IMR-90 (cell line): ENCODE data around the gene TMEM126B. TPM values are rescaled to one million over a fixed set of nuclear protein-coding genes. Genes with fewer than 3 reads are reported as not detected.
A peak's percentile ranks its signal among the peaks of the same experiment; 100 is the strongest.

ENCODE experiments used
- ATAC-seq: fragments of 200-7000 bp; cut with Tn5 transposase; 2 replicates; pipeline ENCODE4 v1.9.1; 2020; ENCODE audit warnings: low read depth, mild to moderate bottlenecking, moderate library complexity
- BruUV-seq: library from RNA; stranded (reverse); fragments of 400-500 nt; replicated peaks from 2 replicates; lab custom pipeline; 2021; lab: Mats Ljungman, UMichigan
- CTCF ChIA-PET: fragments of 300-600 bp; formaldehyde crosslinking; extraction: SDS; loops from one replicate; lab custom pipeline; 2021; ENCODE audit warnings: antibody characterized with exemption; lab: Yijun Ruan, JAX
- POLR2A ChIA-PET: fragments of 300-600 bp; sonication (Branson Sonifier 250); formaldehyde crosslinking; loops from one replicate; lab custom pipeline; 2022; ENCODE audit warnings: antibody characterized with exemption; ENCODE audit not compliant: unreplicated experiment; lab: Charles Lee
- DNase-seq: peaks from one replicate; pipeline ENCODE4 v3.0.0; 2013
- H2AFZ ChIP-seq: replicated peaks from 2 replicates; pipeline ENCODE3; 2013; ENCODE audit warnings: low read length, mild to moderate bottlenecking; ENCODE audit not compliant: poor library complexity
- H2AK5ac ChIP-seq: 2 replicates; pipeline ENCODE4 v1.6.1; 2013; ENCODE audit warnings: low read depth, low read length, inconsistent platforms
- H2AK9ac ChIP-seq: replicated peaks from 2 replicates; pipeline ENCODE3; 2013; ENCODE audit warnings: mild to moderate bottlenecking, low read depth, low read length, moderate library complexity; ENCODE audit not compliant: poor library complexity
- H2BK120ac ChIP-seq: 2 replicates; pipeline ENCODE4 v1.6.1; 2013; ENCODE audit warnings: low read depth, low read length, inconsistent platforms
- H2BK15ac ChIP-seq: 3 replicates; pipeline ENCODE4 v1.6.1; 2013; ENCODE audit warnings: low read depth, low read length, inconsistent platforms
- H2BK20ac ChIP-seq: 2 replicates; pipeline ENCODE4 v1.6.1; 2013; ENCODE audit warnings: low read depth, mild to moderate bottlenecking, inconsistent platforms, low read length, moderate library complexity
- H2BK5ac ChIP-seq: 2 replicates; pipeline ENCODE4 v1.6.1; 2013; ENCODE audit warnings: mild to moderate bottlenecking, low read depth, low read length, inconsistent platforms; ENCODE audit not compliant: poor library complexity, severe bottlenecking
- H3K14ac ChIP-seq: replicated peaks from 2 replicates; pipeline ENCODE4 v1.6.1; 2013; ENCODE audit warnings: low read depth, low read length, inconsistent platforms
- H3K18ac ChIP-seq: 2 replicates; pipeline ENCODE4 v1.6.1; 2013; ENCODE audit warnings: low read depth, low read length, control low read depth
- H3K23ac ChIP-seq: 2 replicates; pipeline ENCODE4 v1.6.1; 2013; ENCODE audit warnings: low read depth, low read length, inconsistent platforms
- H3K27ac ChIP-seq: 2 replicates; pipeline ENCODE4 v1.5.1; 2013; ENCODE audit warnings: mild to moderate bottlenecking, control low read depth, low read length; ENCODE audit not compliant: insufficient read depth
- H3K27me3 ChIP-seq: 2 replicates; pipeline ENCODE4 v1.6.1; 2013; ENCODE audit warnings: low read length; ENCODE audit not compliant: control insufficient read depth, insufficient read depth
- H3K36me3 ChIP-seq: 2 replicates; pipeline ENCODE4 v1.6.1; 2013; ENCODE audit warnings: low read length, mixed read lengths; ENCODE audit not compliant: control insufficient read depth, insufficient read depth
- H3K4ac ChIP-seq: 2 replicates; pipeline ENCODE4 v1.6.1; 2013; ENCODE audit warnings: low read depth, low read length, inconsistent platforms
- H3K4me1 ChIP-seq: 2 replicates; pipeline ENCODE4 v1.6.1; 2013; ENCODE audit warnings: low read length, mixed read lengths; ENCODE audit not compliant: control insufficient read depth, insufficient read depth
- H3K4me2 ChIP-seq: 2 replicates; pipeline ENCODE4 v1.6.1; 2013; ENCODE audit warnings: low read depth, mild to moderate bottlenecking, control low read depth, low read length, moderate library complexity
- H3K4me3 ChIP-seq: 2 replicates; pipeline ENCODE4 v1.5.1; 2013; ENCODE audit warnings: low read depth, mild to moderate bottlenecking, control low read depth, low read length, moderate library complexity; ENCODE audit not compliant: insufficient read depth
- H3K56ac ChIP-seq: 2 replicates; pipeline ENCODE4 v1.6.1; 2013; ENCODE audit warnings: low read length, inconsistent platforms; ENCODE audit not compliant: insufficient read depth; ENCODE audit errors: extremely low read depth
- H3K79me1 ChIP-seq, 2 experiments: 2 replicates each; pipeline ENCODE4 v1.6.1; 2013; ENCODE audit warnings: low read length in 2 of 2, inconsistent platforms in 1 of 2, low read depth in 1 of 2
- H3K9ac ChIP-seq: 2 replicates; pipeline ENCODE4 v1.6.1; 2013; ENCODE audit warnings: low read depth, low read length, control low read depth
- H3K9me1 ChIP-seq: 2 replicates; pipeline ENCODE4 v1.6.1; 2013; ENCODE audit warnings: low read length, inconsistent platforms; ENCODE audit not compliant: insufficient read depth
- H3K9me3 ChIP-seq: 2 replicates; pipeline ENCODE4 v1.6.1; 2013; ENCODE audit warnings: low read length; ENCODE audit not compliant: control insufficient read depth, insufficient read depth
- H4K20me1 ChIP-seq: 2 replicates; pipeline ENCODE4 v1.6.1; 2013; ENCODE audit warnings: low read length, inconsistent platforms; ENCODE audit not compliant: insufficient read depth
- H4K5ac ChIP-seq: 2 replicates; pipeline ENCODE4 v1.6.1; 2013; ENCODE audit warnings: mild to moderate bottlenecking, low read depth, low read length, control low read depth
- H4K8ac ChIP-seq, 2 experiments: 2 replicates each; pipeline ENCODE4 v1.6.1; 2013; ENCODE audit warnings: low read depth in 2 of 2, low read length in 2 of 2, control low read depth in 1 of 2, inconsistent platforms in 1 of 2
- H4K91ac ChIP-seq: 2 replicates; pipeline ENCODE4 v1.6.1; 2013; ENCODE audit warnings: low read depth, low read length, inconsistent platforms; ENCODE audit not compliant: insufficient read depth
- CEBPB ChIP-seq: IDR thresholded peaks from 2 replicates; pipeline ENCODE4 v1.6.1; 2012; ENCODE audit warnings: low read depth, low read length, improper control_type of control experiment
- FOS ChIP-seq: fragments of 150-350 bp; IDR thresholded peaks from 2 replicates; pipeline ENCODE4 v1.6.1; 2016; ENCODE audit warnings: low read depth, low read length
- WGBS, 2 experiments: methylation state at CpG; one replicate each; pipeline versions ENCODE4 v1.1.5 to v1.1.7; 2013; ENCODE audit warnings: missing lambda C conversion rate in 2 of 2; ENCODE audit not compliant: insufficient read length in 1 of 2; ENCODE audit errors: extremely low coverage in 2 of 2; 5-methylcytosine and 5-hydroxymethylcytosine counted together
- dilution Hi-C: fragments of 300-500 bp; cut with HindIII; formaldehyde crosslinking; loops from one replicate; pipeline ENCODE4 v1.14.3; 2018; ENCODE audit warnings: low sequenced_read_pairs; ENCODE audit not compliant: unreplicated experiment
- in situ Hi-C: fragments of 300-500 bp; cut with MboI; formaldehyde crosslinking; loops from 3 replicates; pipeline ENCODE4 v1.14.3; 2019; ENCODE audit warnings: low sequenced_read_pairs, inconsistent platforms, mixed read lengths
- intact Hi-C: fragments of 100-400 bp; cut with micrococcal nuclease; formaldehyde crosslinking; loops from 2 replicates; pipeline ENCODE4 v1.10.0; 2022
- polyA plus RNA-seq, 3 experiments: library from polyadenylated mRNA; depleted of rRNA; stranded (reverse); fragments of >200 nt; gene quantifications; 2 replicates each; pipeline ENCODE4 v1.2.3, GENCODE V29; 2012; ENCODE audit warnings: low replicate concordance in 1 of 3
- total RNA-seq: library from RNA; depleted of rRNA; stranded (reverse); fragments of >200 nt; gene quantifications from 2 replicates; pipeline ENCODE4 v1.2.3, GENCODE V29; 2012

The TMEM126B gene
- total and polyA plus RNA-seq, 2 of the 4 experiments (the other 2 are of a cell fraction), result 44.6 to 56.8 TPM

GRCh38 chr11:85661972-85662664, 33.7 kb downstream of the TMEM126B start:
- intact Hi-C loops, result no loop called here
- H3K36me3 ChIP-seq, result peaks cover 4% of the 10 kb centered on the region
- H3K4ac ChIP-seq, result no peak overlapping the region
- H3K4me1 ChIP-seq, result no peaks in the 10 kb centered on the region; the same call in 1 of the 2 replicates
- peak; percentile 39 for DNase-seq
- H4K8ac ChIP-seq, result no peak overlapping the region
- H3K4me2 ChIP-seq, result peak overlapping the region; percentile 94
- dilution Hi-C loops, result no loop called here
- no TSS peak for BruUV-seq
- no peak overlapping the region for H2AK5ac ChIP-seq
- no peak overlapping the region for H4K5ac ChIP-seq
- ChIA-PET CTCF (interaction anchor here (0.6 kb wide), 1 partner anchor 14 kb away, joined by 3 read pairs; no protein-coding TSS in a partner anchor), POLR2A (no interaction called here)
- peaks cover 0 to 22% of the 10 kb centered on the region in 2 experiments; a peak in 3 of 4 replicates for H3K79me1 ChIP-seq
- H3K56ac ChIP-seq, result no peak overlapping the region
- H3K9ac ChIP-seq, result peak overlapping the region; percentile 64
- peak overlapping the region; percentile 19 for H3K4me3 ChIP-seq
- no peak overlapping the region for H4K91ac ChIP-seq
- TF ChIP-seq FOS, result no peak
- TF ChIP-seq CEBPB, result peak; percentile 65; the same call in 1 of the 2 replicates
- 20% methylated on average over 1 of the region's 4 CpGs; no CpG with 5 or more reads in 1 of the 2 experiments for WGBS, 2 experiments
- H3K27ac ChIP-seq, result 0 out of 2 replicates have a peak overlapping the region, but pooled peaks have one; percentile 30
- no peak overlapping the region for H3K18ac ChIP-seq
- no peaks in the 10 kb centered on the region for H3K9me1 ChIP-seq
- no peaks in the 10 kb centered on the region for H3K9me3 ChIP-seq
- in situ Hi-C loops, result no loop called here
- H3K14ac ChIP-seq, result peak overlapping the region; percentile 82
- H2BK20ac ChIP-seq, result no peak overlapping the region
- no peak overlapping the region for H2BK5ac ChIP-seq
- H3K23ac ChIP-seq, result 0 out of 2 replicates have a peak overlapping the region, but pooled peaks have one; percentile 45
- no peak overlapping the region for H2AFZ ChIP-seq
- no peak overlapping the region for H2BK15ac ChIP-seq
- no peak overlapping the region for H2AK9ac ChIP-seq
- H2BK120ac ChIP-seq, result no peak overlapping the region
- H4K20me1 ChIP-seq, result peaks cover 45% of the 10 kb centered on the region
- H3K27me3 ChIP-seq, result no peaks in the 10 kb centered on the region
- ATAC-seq, result no peak
